ENCODE data around the gene EPHB4.

- TF ChIP-seq CTCF (conservative IDR thresholded peaks at IDR 0.05; ENCODE audit: low read depth, low read length) (no peak), EZH2 (IDR thresholded peaks at IDR 0.05; ENCODE audit: low read length, unreplicated experiment) (no peak)
Observed at GRCh38 chr7:100801833-100802568, 25.3 kb downstream of the EPHB4 start.

All from PC-3 (cell line).